22Rv1 (cell line): ENCODE measurements around the gene PTPRE.

Source experiments
- H3K27ac ChIP-seq: fragments of 450-650 bp; 2 replicates; pipeline ENCODE4 v1.5.1; 2017
- ZFX ChIP-seq: fragments of 450-650 bp; IDR thresholded peaks from 2 replicates; pipeline ENCODE4 v1.6.1; 2017; ENCODE audit warnings: antibody characterized with exemption, borderline replicate concordance
- TF ChIP-seq, protein P1 (sequence below): fragments of 450-650 bp; IDR thresholded peaks from 2 replicates; pipeline ENCODE4 v1.5.1; 2017; ENCODE audit warnings: mild to moderate bottlenecking

Gene PTPRE

DNA sequence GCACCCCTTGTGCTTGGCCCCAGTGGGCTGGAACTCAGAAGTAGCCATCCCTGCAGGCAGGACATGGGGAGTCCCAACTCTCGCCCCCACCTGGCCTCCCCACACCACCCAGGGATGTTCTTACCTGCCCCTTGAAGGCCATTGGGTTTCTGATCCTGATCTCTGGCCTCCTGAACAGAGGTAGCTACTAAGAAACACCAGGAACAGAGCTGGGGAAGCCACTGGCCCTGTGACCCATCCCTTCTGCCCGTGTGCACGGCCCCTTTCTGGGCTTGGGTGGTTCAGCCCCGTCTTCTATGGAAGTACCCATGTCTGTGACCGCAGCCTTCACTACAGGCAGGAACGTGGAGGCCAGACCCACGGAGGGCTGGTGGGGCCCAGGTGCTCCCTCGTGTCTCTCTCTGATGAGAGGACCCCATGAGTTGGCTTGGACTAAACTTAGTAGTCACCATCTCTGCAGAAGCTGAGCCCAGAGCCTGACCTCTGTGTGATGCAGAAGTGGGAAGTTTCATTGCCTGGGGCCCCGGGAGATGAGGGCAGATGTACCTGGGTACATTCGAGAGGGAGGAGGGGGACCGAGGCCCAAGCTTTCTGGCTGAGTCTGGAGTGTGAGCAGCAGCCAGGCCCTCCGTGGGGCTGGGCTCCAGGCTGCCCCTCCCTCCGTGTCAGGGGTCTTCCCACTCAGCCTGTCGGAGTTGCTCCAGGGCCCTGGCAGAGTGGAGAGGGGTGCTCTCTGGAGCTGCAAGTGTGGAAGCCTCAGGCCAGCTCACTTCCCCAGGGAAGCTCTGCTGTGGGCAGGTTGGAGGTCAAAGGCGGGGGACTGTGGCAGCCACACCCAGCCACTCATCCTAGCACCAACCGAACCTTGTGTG lies 138.3 kb downstream of the PTPRE start:
- no peak overlapping the region for H3K27ac ChIP-seq
- TF ChIP-seq, protein P1, sequence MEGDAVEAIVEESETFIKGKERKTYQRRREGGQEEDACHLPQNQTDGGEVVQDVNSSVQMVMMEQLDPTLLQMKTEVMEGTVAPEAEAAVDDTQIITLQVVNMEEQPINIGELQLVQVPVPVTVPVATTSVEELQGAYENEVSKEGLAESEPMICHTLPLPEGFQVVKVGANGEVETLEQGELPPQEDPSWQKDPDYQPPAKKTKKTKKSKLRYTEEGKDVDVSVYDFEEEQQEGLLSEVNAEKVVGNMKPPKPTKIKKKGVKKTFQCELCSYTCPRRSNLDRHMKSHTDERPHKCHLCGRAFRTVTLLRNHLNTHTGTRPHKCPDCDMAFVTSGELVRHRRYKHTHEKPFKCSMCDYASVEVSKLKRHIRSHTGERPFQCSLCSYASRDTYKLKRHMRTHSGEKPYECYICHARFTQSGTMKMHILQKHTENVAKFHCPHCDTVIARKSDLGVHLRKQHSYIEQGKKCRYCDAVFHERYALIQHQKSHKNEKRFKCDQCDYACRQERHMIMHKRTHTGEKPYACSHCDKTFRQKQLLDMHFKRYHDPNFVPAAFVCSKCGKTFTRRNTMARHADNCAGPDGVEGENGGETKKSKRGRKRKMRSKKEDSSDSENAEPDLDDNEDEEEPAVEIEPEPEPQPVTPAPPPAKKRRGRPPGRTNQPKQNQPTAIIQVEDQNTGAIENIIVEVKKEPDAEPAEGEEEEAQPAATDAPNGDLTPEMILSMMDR, result no peak
- no peak for TF ChIP-seq ZFX

DNA sequence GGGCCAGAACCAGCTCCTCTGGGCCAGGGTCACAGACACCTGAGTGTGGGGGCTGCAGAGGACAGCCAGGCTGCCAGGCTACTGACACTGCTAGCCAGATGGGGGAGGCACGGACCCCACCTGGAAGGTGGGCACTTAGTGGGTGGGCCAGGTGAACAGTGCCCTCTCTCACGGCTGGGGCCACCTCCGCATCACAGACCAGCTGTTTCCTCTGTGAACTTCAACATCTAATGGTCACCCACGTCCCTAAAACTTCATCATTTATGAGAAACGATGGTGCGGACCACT lies 138.9 kb downstream of the PTPRE start:
- H3K27ac ChIP-seq, result no peak overlapping the region
- no peak for TF ChIP-seq ZFX
- TF ChIP-seq, protein P1, result no peak

DNA sequence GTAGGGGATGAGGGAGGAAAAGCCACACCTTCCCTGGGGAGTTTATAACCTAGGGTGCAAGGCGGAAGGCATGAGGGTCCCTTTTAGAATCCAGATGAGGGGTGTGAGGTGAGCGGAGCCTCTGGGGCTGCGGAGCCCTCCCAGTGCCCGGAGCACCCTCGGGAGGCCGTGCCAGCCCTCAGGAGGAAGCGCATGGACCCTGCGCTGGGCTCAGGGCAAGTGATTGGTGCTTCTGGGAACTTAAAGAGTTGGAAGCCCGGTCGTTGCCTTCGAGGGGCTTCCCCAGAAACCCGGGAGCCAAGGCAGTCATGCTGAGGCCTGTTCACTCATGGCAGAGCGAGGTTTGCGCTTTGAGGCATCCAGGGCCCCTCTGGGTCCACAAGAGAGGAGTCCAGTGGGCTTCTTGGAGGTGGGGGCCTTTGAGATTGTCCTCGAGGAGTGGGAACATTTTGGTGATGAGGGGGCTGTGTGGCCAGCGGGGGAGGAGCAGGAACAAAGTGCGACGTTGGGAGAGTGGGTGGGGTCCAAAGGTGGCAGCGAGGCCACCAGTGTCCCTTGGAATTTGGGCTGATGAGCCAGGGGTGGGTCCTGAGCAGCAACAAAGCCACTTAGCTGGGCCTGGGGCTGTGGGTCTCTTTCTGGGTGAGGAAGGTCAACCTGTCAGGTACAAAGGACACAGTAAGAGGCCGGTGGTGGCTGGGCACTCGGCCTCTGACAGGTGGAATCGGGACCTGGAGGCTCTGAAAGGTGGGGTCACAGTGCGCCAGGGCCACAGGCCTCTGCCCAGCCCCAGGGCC lies 139.5 kb downstream of the PTPRE start:
- TF ChIP-seq, protein P1, result no peak
- TF ChIP-seq ZFX, result no peak
- H3K27ac ChIP-seq, result no peak overlapping the region

DNA sequence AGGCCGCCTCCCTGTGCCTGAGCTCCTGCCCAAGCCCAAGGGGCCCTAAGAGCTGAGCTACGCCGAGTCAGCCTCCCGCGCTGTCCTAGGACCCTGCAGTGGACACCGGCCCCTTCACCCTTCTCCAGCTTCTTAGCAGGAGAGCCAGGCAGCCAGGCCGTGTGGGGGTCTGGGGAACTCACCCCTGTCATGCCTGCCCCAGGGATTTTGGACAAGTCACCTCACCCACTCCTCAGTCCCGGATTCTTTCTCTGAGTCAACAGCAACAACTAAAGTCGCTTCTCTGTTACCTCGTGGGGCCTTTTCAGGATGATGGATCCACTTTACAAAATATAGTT lies 140.0 kb downstream of the PTPRE start:
- TF ChIP-seq, protein P1, result no peak
- no peak for TF ChIP-seq ZFX
- H3K27ac ChIP-seq, result no peak overlapping the region

GRCh38 chr10:128047351-128047750 lies 140.4 kb downstream of the PTPRE start:
- TF ChIP-seq, protein P1, result peak; percentile 11; the same call in 1 of the 2 replicates
- no peak for TF ChIP-seq ZFX
- H3K27ac ChIP-seq, result peak overlapping the region; percentile 44

DNA sequence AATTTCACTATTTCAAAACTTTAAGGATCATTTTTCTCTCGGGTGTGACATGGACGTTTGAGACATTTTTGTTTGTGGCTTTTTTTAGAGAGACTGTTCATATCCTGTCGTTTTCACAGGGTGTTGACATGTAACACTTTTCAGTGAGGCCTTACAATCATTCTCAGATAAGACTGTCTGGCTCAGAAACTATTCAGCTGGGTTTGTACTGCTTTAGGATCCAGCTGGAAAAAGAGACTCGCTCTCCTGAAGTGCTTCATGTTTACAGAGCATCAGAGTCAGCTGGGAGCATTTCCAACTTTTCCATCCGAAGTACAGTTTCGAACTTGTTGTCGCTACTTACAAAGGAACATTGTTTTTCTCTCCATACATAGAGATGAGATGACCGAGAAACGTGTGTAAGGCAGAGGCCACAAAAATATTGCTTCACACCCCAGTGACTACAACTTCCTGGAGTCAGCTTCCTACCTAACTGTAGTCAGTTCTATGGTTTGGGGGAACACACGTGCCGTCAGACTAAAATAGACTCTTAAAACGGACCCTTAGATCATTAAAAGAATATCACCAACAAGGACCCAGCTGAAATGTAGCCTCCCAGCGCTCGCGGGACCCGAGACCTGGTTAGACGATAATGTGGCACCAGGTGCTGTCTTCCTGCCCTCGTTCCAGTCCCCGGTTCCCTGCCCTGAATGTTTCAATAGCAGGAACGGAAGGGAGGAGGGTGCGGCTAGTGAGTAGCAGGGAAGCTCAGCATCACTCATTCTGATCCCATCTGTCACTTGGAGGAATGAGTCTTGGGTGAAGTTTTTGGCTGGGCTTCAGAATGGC lies 141.3 kb downstream of the PTPRE start:
- TF ChIP-seq, protein P1, result no peak
- no peak for TF ChIP-seq ZFX
- H3K27ac ChIP-seq, result peak overlapping the region; percentile 44
